Endothelial cell of umbilical vein (primary cell): ENCODE data around the gene PRR5L. TPM values are rescaled to one million over a fixed set of nuclear protein-coding genes. Genes with fewer than 3 reads are reported as not detected.

Experiments used
- BruUV-seq: library from RNA; stranded (reverse); fragments of 400-500 nt; replicated peaks from 2 replicates; lab custom pipeline; 2021; lab: Mats Ljungman, UMichigan
- CTCF ChIA-PET: fragments of 300-600, 350-600 bp; sonication (Branson Sonifier 250); formaldehyde crosslinking; loops from one replicate; lab custom pipeline; 2021; ENCODE audit warnings: antibody characterized with exemption, inconsistent platforms; lab: Charles Lee
- POLR2A ChIA-PET: fragments of 300-600, 350-600 bp; sonication (Branson Sonifier 250); formaldehyde crosslinking; loops from one replicate; lab custom pipeline; 2021; ENCODE audit warnings: antibody characterized with exemption, inconsistent platforms; lab: Charles Lee
- DNase-seq: peaks from one replicate; pipeline ENCODE4 v3.0.0-alpha.2; 2011; ENCODE audit warnings: low read depth, low spot score
- FAIRE-seq: peaks from 2 replicates; lab custom pipeline; 2011; peaks lifted over from hg19 to GRCh38; lab: Jason Lieb, UNC
- H2AFZ ChIP-seq: 2 replicates; pipeline ENCODE4 v1.6.0; 2012; ENCODE audit warnings: low read depth, low read length, control low read depth, inconsistent platforms
- H3K27ac ChIP-seq: 2 replicates; pipeline ENCODE4 v1.5.1; 2011; ENCODE audit warnings: low read depth, mild to moderate bottlenecking, control low read depth, low read length, moderate library complexity; ENCODE audit not compliant: insufficient read depth
- H3K27me3 ChIP-seq, 2 experiments: 2 replicates each; pipeline versions ENCODE4 v1.6.0 to v1.6.1; 2011; ENCODE audit warnings: low read length in 2 of 2, mixed read lengths in 1 of 2; ENCODE audit not compliant: control insufficient read depth in 2 of 2, insufficient read depth in 2 of 2
- H3K36me3 ChIP-seq, 2 experiments: 2 replicates in 1 of 2; 3 replicates in 1 of 2; pipeline ENCODE4 v1.5.1; 2011; ENCODE audit warnings: low read length in 2 of 2, mild to moderate bottlenecking in 1 of 2, moderate library complexity in 1 of 2; ENCODE audit not compliant: control insufficient read depth in 2 of 2, insufficient read depth in 2 of 2; ENCODE audit errors: extremely low read depth in 1 of 2
- H3K4me1 ChIP-seq: 3 replicates; pipeline ENCODE4 v1.5.1; 2011; ENCODE audit warnings: mild to moderate bottlenecking, low read length; ENCODE audit not compliant: control insufficient read depth, insufficient read depth; ENCODE audit errors: extremely low read depth
- H3K4me2 ChIP-seq: 2 replicates; pipeline ENCODE4 v1.6.1; 2011; ENCODE audit warnings: low read length, control low read depth, mixed read lengths; ENCODE audit not compliant: insufficient read depth
- H3K4me3 ChIP-seq, 3 experiments: fragments of 200-600 bp in 1 of 3; sonication (generic), shearing (Covaris generic) in 1 of 3; replicated peaks in 1 of 3; 2 replicates each; pipeline ENCODE4 v1.5.1; 2011 to 2016; ENCODE audit warnings: control low read depth in 3 of 3, low read length in 3 of 3, mild to moderate bottlenecking in 2 of 3, inconsistent platforms in 1 of 3, low read depth in 1 of 3, moderate library complexity in 1 of 3; ENCODE audit not compliant: insufficient read depth in 1 of 3
- H3K79me2 ChIP-seq: 2 replicates; pipeline ENCODE4 v1.6.0; 2012; ENCODE audit warnings: low read length, inconsistent platforms; ENCODE audit not compliant: control insufficient read depth, insufficient read depth
- H3K9ac ChIP-seq: replicated peaks from 2 replicates; pipeline ENCODE3; 2011; ENCODE audit warnings: low read length, control low read depth; ENCODE audit not compliant: insufficient read depth; ENCODE audit errors: extremely low read depth
- H3K9me1 ChIP-seq: replicated peaks from 3 replicates; pipeline ENCODE4 v1.6.0; 2011; ENCODE audit warnings: mild to moderate bottlenecking, low read length; ENCODE audit not compliant: control insufficient read depth, insufficient read depth; ENCODE audit errors: extremely low read depth
- H3K9me3 ChIP-seq: replicated peaks from 2 replicates; pipeline ENCODE4 v1.5.1; 2012; ENCODE audit warnings: low read length, inconsistent platforms; ENCODE audit not compliant: control insufficient read depth, insufficient read depth
- H4K20me1 ChIP-seq: replicated peaks from 2 replicates; pipeline ENCODE3; 2011; ENCODE audit warnings: mild to moderate bottlenecking, low read length; ENCODE audit not compliant: control insufficient read depth, insufficient read depth; ENCODE audit errors: extremely low read depth
- EZH2 ChIP-seq: IDR thresholded peaks from 2 replicates; pipeline ENCODE4 v1.6.1; 2012; ENCODE audit warnings: borderline replicate concordance, low read depth, mild to moderate bottlenecking, moderate library complexity, low read length, inconsistent platforms; ENCODE audit not compliant: severe bottlenecking
- FOS ChIP-seq: IDR thresholded peaks from 2 replicates; pipeline ENCODE4 v1.6.1; 2011; ENCODE audit warnings: mild to moderate bottlenecking, low read length, moderate library complexity, borderline replicate concordance; ENCODE audit not compliant: insufficient read depth
- GATA2 ChIP-seq: IDR thresholded peaks from 2 replicates; pipeline ENCODE4 v1.7.0; 2011; ENCODE audit warnings: low read depth, mild to moderate bottlenecking, moderate library complexity, mixed read lengths, low read length; ENCODE audit not compliant: insufficient read length, insufficient read depth
- JUN ChIP-seq: IDR thresholded peaks from 2 replicates; pipeline ENCODE4 v1.6.1; 2011; ENCODE audit warnings: borderline replicate concordance, low read depth; ENCODE audit not compliant: insufficient read length, insufficient read depth
- MYC ChIP-seq: IDR thresholded peaks from one replicate; pipeline ENCODE4 v1.6.1; 2011; ENCODE audit warnings: mild to moderate bottlenecking, low read depth, low read length
- POLR2A ChIP-seq: IDR thresholded peaks from 2 replicates; pipeline ENCODE4 v1.6.1; 2012; ENCODE audit warnings: low read depth, mild to moderate bottlenecking, control low read depth, low read length
- POLR2AphosphoS5 ChIP-seq: IDR thresholded peaks from 2 replicates; pipeline ENCODE4 v1.6.1; 2012; ENCODE audit warnings: low read depth, mild to moderate bottlenecking, control low read depth, low read length, moderate library complexity; ENCODE audit not compliant: insufficient read depth
- dilution Hi-C: fragments of 300-500 bp; cut with MboI; formaldehyde crosslinking; loops from one replicate; pipeline ENCODE4 v1.15.0; 2019; ENCODE audit warnings: low sequenced_read_pairs; ENCODE audit not compliant: extremely low pct_ligation_motif_present
- intact Hi-C: fragments of 100-400 bp; cut with micrococcal nuclease; formaldehyde crosslinking; loops from one replicate; pipeline ENCODE4 v1.10.0; 2022
- polyA plus RNA-seq, 4 experiments: library from polyadenylated mRNA; depleted of rRNA in 3 of 4; stranded (reverse) in 3 of 4; unstranded in 1 of 4; fragments of >200 nt; gene quantifications; 2 replicates each; pipeline versions ENCODE4 v1.2.1 to v1.2.3, GENCODE V29; 2011 to 2012; ENCODE audit warnings: missing spikeins in 1 of 4
- total RNA-seq: library from RNA; stranded (reverse); gene quantifications from 2 replicates; pipeline ENCODE4 v1.2.3, GENCODE V29; 2021
- TF ChIP-seq, protein P1 (sequence below): IDR thresholded peaks from 2 replicates; pipeline ENCODE4 v1.6.1; 2011; ENCODE audit not compliant: insufficient read depth, insufficient read length
- TF ChIP-seq, protein P2 (sequence below), 2 donors: IDR thresholded peaks; 1 replicate in 1 of 2; 2 replicates in 1 of 2; pipeline ENCODE4 v1.5.1; 2011; ENCODE audit warnings: low read length in 2 of 2, mild to moderate bottlenecking in 2 of 2, moderate library complexity in 2 of 2, control low read depth in 1 of 2, inconsistent platforms in 1 of 2, low read depth in 1 of 2; ENCODE audit not compliant: insufficient read depth in 1 of 2; ENCODE audit errors: extremely low read depth in 1 of 2

The PRR5L gene
- total and polyA plus RNA-seq, 2 donors (not counting 3 experiments of a cell fraction or from before 2014, with no cell fraction given), result 2.5 to 6.1 TPM

- H3K27ac ChIP-seq, result no peak overlapping the region
- no peak for DNase-seq
- FAIRE-seq, result no peak
- H3K4me1 ChIP-seq, result no peaks in the 10 kb centered on the region
- no peaks in the 10 kb centered on the region for H4K20me1 ChIP-seq
- no peak overlapping the region for H3K4me2 ChIP-seq
- dilution Hi-C loops, result no loop called here
- no peak overlapping the region for H3K9ac ChIP-seq
- no peak overlapping the region for H2AFZ ChIP-seq
- BruUV-seq, result no TSS peak
- TF ChIP-seq, protein P1, sequence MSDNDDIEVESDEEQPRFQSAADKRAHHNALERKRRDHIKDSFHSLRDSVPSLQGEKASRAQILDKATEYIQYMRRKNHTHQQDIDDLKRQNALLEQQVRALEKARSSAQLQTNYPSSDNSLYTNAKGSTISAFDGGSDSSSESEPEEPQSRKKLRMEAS, result no peak
- no peak for TF ChIP-seq JUN
- no peak for TF ChIP-seq POLR2A
- no peak for TF ChIP-seq POLR2AphosphoS5
- no peak for TF ChIP-seq EZH2
- no peak for TF ChIP-seq FOS
- TF ChIP-seq MYC, result no peak
- TF ChIP-seq, protein P2, sequence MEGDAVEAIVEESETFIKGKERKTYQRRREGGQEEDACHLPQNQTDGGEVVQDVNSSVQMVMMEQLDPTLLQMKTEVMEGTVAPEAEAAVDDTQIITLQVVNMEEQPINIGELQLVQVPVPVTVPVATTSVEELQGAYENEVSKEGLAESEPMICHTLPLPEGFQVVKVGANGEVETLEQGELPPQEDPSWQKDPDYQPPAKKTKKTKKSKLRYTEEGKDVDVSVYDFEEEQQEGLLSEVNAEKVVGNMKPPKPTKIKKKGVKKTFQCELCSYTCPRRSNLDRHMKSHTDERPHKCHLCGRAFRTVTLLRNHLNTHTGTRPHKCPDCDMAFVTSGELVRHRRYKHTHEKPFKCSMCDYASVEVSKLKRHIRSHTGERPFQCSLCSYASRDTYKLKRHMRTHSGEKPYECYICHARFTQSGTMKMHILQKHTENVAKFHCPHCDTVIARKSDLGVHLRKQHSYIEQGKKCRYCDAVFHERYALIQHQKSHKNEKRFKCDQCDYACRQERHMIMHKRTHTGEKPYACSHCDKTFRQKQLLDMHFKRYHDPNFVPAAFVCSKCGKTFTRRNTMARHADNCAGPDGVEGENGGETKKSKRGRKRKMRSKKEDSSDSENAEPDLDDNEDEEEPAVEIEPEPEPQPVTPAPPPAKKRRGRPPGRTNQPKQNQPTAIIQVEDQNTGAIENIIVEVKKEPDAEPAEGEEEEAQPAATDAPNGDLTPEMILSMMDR (IDR thresholded peaks at IDR 0.05; ENCODE audit: extremely low read depth in 1 of 2, insufficient read depth in 1 of 2, low read depth in 1 of 2, low read length in 2 of 2), result no peak
- no peak for TF ChIP-seq GATA2
- H3K79me2 ChIP-seq, result no peaks in the 10 kb centered on the region
- intact Hi-C loops, result no loop called here
- H3K27me3 ChIP-seq, result no peaks in the 10 kb centered on the region
- H3K36me3 ChIP-seq, result no peaks in the 10 kb centered on the region
- no peaks in the 10 kb centered on the region for H3K9me1 ChIP-seq
- no peaks in the 10 kb centered on the region for H3K9me3 ChIP-seq
- POLR2A ChIA-PET, result no interaction called here
- CTCF ChIA-PET, result no interaction called here
- no peak overlapping the region for H3K4me3 ChIP-seq
Observed at GRCh38 chr11:36446135-36446534, 150.0 kb downstream of the PRR5L start.
